ENCODE results near the gene MOBP.

Gene MOBP

GRCh38 chr3:39460677-39461076 is 6.8 kb upstream of the MOBP start:
- H3K4me3 ChIP-seq (ENCODE audit: control insufficient read depth, low read depth, low read length), result no peak overlapping the region
- no peak for TF ChIP-seq CTCF (IDR thresholded peaks at IDR 0.05; ENCODE audit: control insufficient read depth, insufficient read depth, low read depth, low read length, missing control alignments)
- DNase-seq (ENCODE audit: low read depth), result no peak

- DNase-seq (ENCODE audit: low read depth), result no peak
- H3K4me3 ChIP-seq (ENCODE audit: control insufficient read depth, low read depth, low read length), result no peak overlapping the region
- TF ChIP-seq CTCF (IDR thresholded peaks at IDR 0.05; ENCODE audit: control insufficient read depth, insufficient read depth, low read depth, low read length, missing control alignments), result no peak
Observed at GRCh38 chr3:39463269-39463668, 4.2 kb upstream of the MOBP start.

GRCh38 chr3:39466988-39467387 is 492 bp upstream of the MOBP start:
- no peak for TF ChIP-seq CTCF (IDR thresholded peaks at IDR 0.05; ENCODE audit: control insufficient read depth, insufficient read depth, low read depth, low read length, missing control alignments)
- no peak overlapping the region for H3K4me3 ChIP-seq (ENCODE audit: control insufficient read depth, low read depth, low read length)
- DNase-seq (ENCODE audit: low read depth), result no peak

- no peak for TF ChIP-seq CTCF (IDR thresholded peaks at IDR 0.05; ENCODE audit: control insufficient read depth, insufficient read depth, low read depth, low read length, missing control alignments)
- no peak for DNase-seq (ENCODE audit: low read depth)
- no peak overlapping the region for H3K4me3 ChIP-seq (ENCODE audit: control insufficient read depth, low read depth, low read length)
Observed at GRCh38 chr3:39468108-39468436, 592 bp downstream of the MOBP start.

- no peak overlapping the region for H3K4me3 ChIP-seq (ENCODE audit: control insufficient read depth, low read depth, low read length)
- TF ChIP-seq CTCF (IDR thresholded peaks at IDR 0.05; ENCODE audit: control insufficient read depth, insufficient read depth, low read depth, low read length, missing control alignments), result no peak
- DNase-seq (ENCODE audit: low read depth), result no peak
Observed at GRCh38 chr3:39469258-39469657, 1.8 kb downstream of the MOBP start.

GRCh38 chr3:39469945-39470344 is 2.5 kb downstream of the MOBP start:
- no peak for TF ChIP-seq CTCF (IDR thresholded peaks at IDR 0.05; ENCODE audit: control insufficient read depth, insufficient read depth, low read depth, low read length, missing control alignments)
- no peak overlapping the region for H3K4me3 ChIP-seq (ENCODE audit: control insufficient read depth, low read depth, low read length)
- no peak for DNase-seq (ENCODE audit: low read depth)

GRCh38 chr3:39471652-39472051 is 4.2 kb downstream of the MOBP start:
- DNase-seq (ENCODE audit: low read depth), result no peak
- no peak for TF ChIP-seq CTCF (IDR thresholded peaks at IDR 0.05; ENCODE audit: control insufficient read depth, insufficient read depth, low read depth, low read length, missing control alignments)

More at GRCh38 chr3:39471652-39472051, 4.2 kb downstream of the MOBP start:
- no peak overlapping the region for H3K4me3 ChIP-seq (ENCODE audit: control insufficient read depth, low read depth, low read length)
